ENCODE measurements around the gene PCK2. TPM values are rescaled to one million over a fixed set of nuclear protein-coding genes. Genes with fewer than 3 reads are reported as not detected.

The PCK2 gene
- total RNA-seq, 4 donors from 2014 or later: 74.4 to 238 (median 130) TPM

GRCh38 chr14:24054646-24055045 is 39.5 kb upstream of the PCK2 start:
- no peak for DNase-seq
- 93% methylated on average over 9 of the region's 9 CpGs; no CpG with 5 or more reads in 1 of the 2 donors for WGBS, 2 donors (ENCODE audit: low coverage in 1 of 2)
- in situ Hi-C loops (cut with MboI; ENCODE audit: low pct_ligation_motif_present in 1 of 4, low pct_unique_long_range_greater_than_20kb in 1 of 4, low sequenced_read_pairs in 3 of 4): loop anchor here in 1 of 4 donors (5.0 kb wide), 1 partner anchor 38 kb away; the partner anchor contains the start of gene PCK2
- no peak overlapping the region for H3K4me3 ChIP-seq
- no peaks in the 10 kb centered on the region for H3K9me3 ChIP-seq
- no peak for TF ChIP-seq POLR2AphosphoS5 (IDR thresholded peaks at IDR 0.05)
- TF ChIP-seq, protein P1, sequence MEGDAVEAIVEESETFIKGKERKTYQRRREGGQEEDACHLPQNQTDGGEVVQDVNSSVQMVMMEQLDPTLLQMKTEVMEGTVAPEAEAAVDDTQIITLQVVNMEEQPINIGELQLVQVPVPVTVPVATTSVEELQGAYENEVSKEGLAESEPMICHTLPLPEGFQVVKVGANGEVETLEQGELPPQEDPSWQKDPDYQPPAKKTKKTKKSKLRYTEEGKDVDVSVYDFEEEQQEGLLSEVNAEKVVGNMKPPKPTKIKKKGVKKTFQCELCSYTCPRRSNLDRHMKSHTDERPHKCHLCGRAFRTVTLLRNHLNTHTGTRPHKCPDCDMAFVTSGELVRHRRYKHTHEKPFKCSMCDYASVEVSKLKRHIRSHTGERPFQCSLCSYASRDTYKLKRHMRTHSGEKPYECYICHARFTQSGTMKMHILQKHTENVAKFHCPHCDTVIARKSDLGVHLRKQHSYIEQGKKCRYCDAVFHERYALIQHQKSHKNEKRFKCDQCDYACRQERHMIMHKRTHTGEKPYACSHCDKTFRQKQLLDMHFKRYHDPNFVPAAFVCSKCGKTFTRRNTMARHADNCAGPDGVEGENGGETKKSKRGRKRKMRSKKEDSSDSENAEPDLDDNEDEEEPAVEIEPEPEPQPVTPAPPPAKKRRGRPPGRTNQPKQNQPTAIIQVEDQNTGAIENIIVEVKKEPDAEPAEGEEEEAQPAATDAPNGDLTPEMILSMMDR (IDR thresholded peaks at IDR 0.05): no peak
- TF ChIP-seq EP300 (IDR thresholded peaks at IDR 0.05; ENCODE audit: low read depth): no peak
- no peak for TF ChIP-seq POLR2A (IDR thresholded peaks at IDR 0.05)
- intact Hi-C loops (cut with DNase I; ENCODE audit: low total_unique reads): no loop called here
- no peak overlapping the region for H3K27ac ChIP-seq
- no peaks in the 10 kb centered on the region for H3K27me3 ChIP-seq
- no peaks in the 10 kb centered on the region for H3K36me3 ChIP-seq
- peaks cover 7 to 16% (median 13%) of the 10 kb centered on the region in 4 donors for H3K4me1 ChIP-seq

DNA sequence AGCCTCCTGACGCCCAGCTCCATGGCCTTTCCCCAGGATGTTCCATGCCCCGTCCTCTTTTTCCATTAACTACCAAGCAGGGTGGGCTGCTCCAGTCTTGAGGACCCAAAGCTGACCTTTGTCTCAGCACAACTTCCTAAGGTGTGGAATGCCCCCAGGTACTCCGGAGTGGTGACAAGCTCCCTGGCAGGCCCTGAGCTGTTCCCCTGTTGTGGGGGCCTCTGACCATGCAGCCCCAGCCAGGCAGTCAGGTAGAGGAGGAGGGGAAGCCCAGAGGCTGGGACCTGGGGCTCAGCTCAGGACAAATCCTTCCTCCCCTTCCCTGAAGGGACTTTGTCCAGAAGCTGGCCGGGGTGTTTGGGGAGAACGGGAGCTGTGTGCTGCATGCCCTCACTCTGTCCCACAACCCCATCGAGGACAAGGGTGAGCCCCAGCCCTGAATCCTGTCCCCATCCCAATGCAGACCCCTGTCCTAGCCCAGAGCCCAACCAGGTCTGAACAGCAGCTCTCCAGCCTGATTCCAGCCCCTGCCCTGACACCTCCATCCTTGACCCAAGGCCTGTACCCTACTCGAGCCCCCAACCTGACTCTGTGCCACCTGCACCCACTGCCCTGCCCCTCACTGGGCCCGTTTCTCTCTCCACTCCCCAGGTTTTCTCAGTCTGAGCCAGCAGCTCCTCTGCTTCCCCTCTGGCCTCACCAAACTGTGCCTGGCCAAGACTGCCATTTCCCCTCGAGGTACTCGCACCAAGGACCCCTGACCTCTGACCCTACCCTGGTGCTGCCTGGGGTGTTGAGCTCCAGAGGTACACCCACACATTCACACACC is 37.9 kb upstream of the PCK2 start:
- intact Hi-C loops (cut with DNase I; ENCODE audit: low total_unique reads): no loop called here
- DNase-seq: no peak
- in situ Hi-C loops (cut with MboI; ENCODE audit: low pct_ligation_motif_present in 1 of 4, low pct_unique_long_range_greater_than_20kb in 1 of 4, low sequenced_read_pairs in 3 of 4): loop anchor here in 1 of 4 donors (5.0 kb wide), 1 partner anchor 36 kb away; the partner anchor contains the start of gene PCK2
- H3K4me3 ChIP-seq: no peak overlapping the region
- H3K27me3 ChIP-seq: no peaks in the 10 kb centered on the region
- H3K4me1 ChIP-seq: peaks cover 7 to 16% (median 14%) of the 10 kb centered on the region in 4 donors
- no peaks in the 10 kb centered on the region for H3K9me3 ChIP-seq
- TF ChIP-seq POLR2A (IDR thresholded peaks at IDR 0.05): no peak
- no peak for TF ChIP-seq EP300 (IDR thresholded peaks at IDR 0.05; ENCODE audit: low read depth)
- TF ChIP-seq POLR2AphosphoS5 (IDR thresholded peaks at IDR 0.05): no peak
- TF ChIP-seq, protein P1 (IDR thresholded peaks at IDR 0.05): no peak
- WGBS, 2 donors (ENCODE audit: low coverage in 1 of 2): 81 to 100% methylated on average over 1 to 10 of the region's 10 CpGs
- no peaks in the 10 kb centered on the region for H3K36me3 ChIP-seq
- H3K27ac ChIP-seq: no peak overlapping the region

GRCh38 chr14:24056800-24057184 is 37.3 kb upstream of the PCK2 start:
- no peaks in the 10 kb centered on the region for H3K36me3 ChIP-seq
- no peaks in the 10 kb centered on the region for H3K27me3 ChIP-seq
- no peak for DNase-seq
- in situ Hi-C loops (cut with MboI; ENCODE audit: low pct_ligation_motif_present in 1 of 4, low pct_unique_long_range_greater_than_20kb in 1 of 4, low sequenced_read_pairs in 3 of 4) (loop anchor here in 1 of 4 donors (5.0 kb wide), 1 partner anchor 36 kb away; the partner anchor contains the start of gene PCK2), intact Hi-C loops (cut with DNase I; ENCODE audit: low total_unique reads) (no loop called here)
- WGBS, 2 donors (ENCODE audit: low coverage in 1 of 2): 70 to 71% methylated on average over 2 to 8 of the region's 8 CpGs
- TF ChIP-seq, protein P1 (IDR thresholded peaks at IDR 0.05): no peak
- TF ChIP-seq EP300 (IDR thresholded peaks at IDR 0.05; ENCODE audit: low read depth) (no peak), POLR2AphosphoS5 (IDR thresholded peaks at IDR 0.05) (no peak), POLR2A (IDR thresholded peaks at IDR 0.05) (no peak)
- no peak overlapping the region for H3K27ac ChIP-seq
- peaks cover 7 to 17% (median 13%) of the 10 kb centered on the region in 4 donors for H3K4me1 ChIP-seq
- no peaks in the 10 kb centered on the region for H3K9me3 ChIP-seq
- H3K4me3 ChIP-seq: no peak overlapping the region

DNA sequence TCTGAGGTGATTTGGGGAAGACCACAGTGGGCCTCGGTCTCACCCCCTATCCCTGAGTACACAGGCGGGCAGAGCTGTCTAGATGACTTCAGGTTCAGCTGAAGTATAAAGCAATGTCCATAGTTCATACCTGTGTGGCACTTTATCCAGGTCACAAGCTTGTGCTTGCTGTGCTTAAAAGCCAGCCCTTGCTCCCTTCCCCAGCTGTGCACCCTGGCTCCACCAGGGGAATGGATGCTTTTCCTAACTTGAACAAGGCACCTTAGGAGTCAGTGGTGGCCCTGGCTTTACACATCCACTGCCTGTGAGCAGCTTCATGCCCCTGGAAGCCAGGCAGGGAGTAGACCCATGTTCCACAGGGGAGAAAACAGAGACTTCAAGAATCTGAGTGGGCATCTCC is 36.8 kb upstream of the PCK2 start:
- Histone ChIP-seq H3K36me3 (no peaks in the 10 kb centered on the region), H3K9me3 (no peaks in the 10 kb centered on the region), H3K27ac (no peak overlapping the region), H3K4me3 (no peak overlapping the region), H3K4me1 (peaks cover 5 to 18% (median 11%) of the 10 kb centered on the region in 4 donors), H3K27me3 (no peaks in the 10 kb centered on the region)
- TF ChIP-seq EP300 (IDR thresholded peaks at IDR 0.05; ENCODE audit: low read depth) (no peak), POLR2A (IDR thresholded peaks at IDR 0.05) (no peak), POLR2AphosphoS5 (IDR thresholded peaks at IDR 0.05) (no peak)
- TF ChIP-seq, protein P1 (IDR thresholded peaks at IDR 0.05): no peak
- intact Hi-C loops (cut with DNase I; ENCODE audit: low total_unique reads): no loop called here
- 83 to 89% methylated on average over 1 to 2 of the region's 2 CpGs for WGBS, 2 donors (ENCODE audit: low coverage in 1 of 2)
- in situ Hi-C loops (cut with MboI; ENCODE audit: low pct_ligation_motif_present in 1 of 4, low pct_unique_long_range_greater_than_20kb in 1 of 4, low sequenced_read_pairs in 3 of 4): loop anchor here in 1 of 4 donors (5.0 kb wide), 1 partner anchor 35 kb away; the partner anchor contains the start of gene PCK2
- no peak for DNase-seq

All from transverse colon (tissue), 4 donors.